Measurements from ENCODE around the gene UPK2. TPM values are rescaled to one million over a fixed set of nuclear protein-coding genes. Genes with fewer than 3 reads are reported as not detected.
"Not testable (repeated sequence)": the region's sequence is repeated elsewhere in the genome, so short reads cannot be mapped to it uniquely, and the experiment has no call there.

UPK2 gene
- total RNA-seq, 1 experiment from 2014 or later = 3.5 TPM

- Mint-ChIP-seq H3K36me3 (ENCODE audit: insufficient read depth, unreplicated experiment) (no peaks in the 10 kb centered on the region), H3K4me1 (ENCODE audit: low read depth, unreplicated experiment) (peaks cover 10% of the 10 kb centered on the region), H3K9me3 (ENCODE audit: unreplicated experiment) (no peaks in the 10 kb centered on the region), H3K27ac (ENCODE audit: unreplicated experiment) (no peak overlapping the region), H3K27me3 (ENCODE audit: insufficient read depth, unreplicated experiment) (no peaks in the 10 kb centered on the region), H3K4me3 (ENCODE audit: unreplicated experiment) (no peak overlapping the region)
- DNase-seq = no peak
- POLR2A ChIA-PET = no interaction called here
- no peaks in the 10 kb centered on the region for H3K27me3 ChIP-seq (replicated peaks; ENCODE audit: control insufficient read depth, insufficient read depth, low read length)
- no peak overlapping the region for H3K4me3 ChIP-seq (ENCODE audit: low read depth, low read length)
- no TSS peak for BruUV-seq (replicated peaks)
- intact Hi-C loops (cut with micrococcal nuclease; ENCODE audit: unreplicated experiment) = no loop called here
- no peak for TF ChIP-seq CTCF (IDR thresholded peaks at IDR 0.05; ENCODE audit: insufficient read depth in 1 of 2, low read depth in 1 of 2, low read length in 1 of 2, severe bottlenecking in 1 of 2, unreplicated experiment in 1 of 2)
- CTCF ChIA-PET = interaction anchor here (1.0 kb wide), 1 partner anchor 28 kb away, joined by 3 read pairs; no protein-coding TSS in a partner anchor
- peaks cover 15% of the 10 kb centered on the region for H3K4me1 ChIP-seq
- H3K9me3 ChIP-seq = no peaks in the 10 kb centered on the region; the same call in 1 of the 2 replicates
- H3K36me3 ChIP-seq (ENCODE audit: control insufficient read depth, insufficient read depth, low read length) = no peaks in the 10 kb centered on the region
Measured at GRCh38 chr11:118958577-118958976, 2.5 kb downstream of the UPK2 start.

DNA sequence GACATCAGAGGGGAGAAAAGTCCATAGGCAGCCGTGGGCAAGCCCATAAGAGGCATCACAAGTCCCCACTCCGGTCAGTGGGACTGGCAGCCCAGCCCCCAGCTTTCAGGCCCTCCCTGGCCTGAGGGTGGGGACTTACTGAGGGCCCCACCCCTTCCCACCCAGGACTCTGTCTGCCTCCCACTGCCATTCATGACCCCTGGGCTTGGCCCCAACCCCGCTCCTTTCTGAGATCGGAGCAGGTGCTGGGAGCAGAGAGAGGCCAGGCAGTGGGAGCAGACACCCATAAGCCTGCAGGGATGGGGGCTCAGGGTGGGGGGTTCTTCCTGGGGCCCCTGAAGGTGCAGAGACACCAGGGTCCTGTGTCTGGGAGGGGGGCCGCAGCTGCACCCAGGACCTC is 5.1 kb downstream of the UPK2 start:
- no peak for TF ChIP-seq CTCF (IDR thresholded peaks at IDR 0.05; ENCODE audit: insufficient read depth in 1 of 2, low read depth in 1 of 2, low read length in 1 of 2, severe bottlenecking in 1 of 2, unreplicated experiment in 1 of 2)
- BruUV-seq (replicated peaks) = no TSS peak
- ChIA-PET POLR2A (no interaction called here), CTCF (interaction anchor here (0.6 to 0.7 kb wide), 2 partner anchors 170 to 172 kb away, joined by 3 to 5 read pairs; no protein-coding TSS in a partner anchor)
- Mint-ChIP-seq H3K4me1 (ENCODE audit: low read depth, unreplicated experiment) (no peaks in the 10 kb centered on the region), H3K9me3 (ENCODE audit: unreplicated experiment) (no peaks in the 10 kb centered on the region), H3K27ac (ENCODE audit: unreplicated experiment) (no peak overlapping the region), H3K4me3 (ENCODE audit: unreplicated experiment) (no peak overlapping the region), H3K36me3 (ENCODE audit: insufficient read depth, unreplicated experiment) (no peaks in the 10 kb centered on the region), H3K27me3 (ENCODE audit: insufficient read depth, unreplicated experiment) (no peaks in the 10 kb centered on the region)
- Histone ChIP-seq H3K9me3 (no peaks in the 10 kb centered on the region; the same call in 1 of the 2 replicates), H3K4me3 (ENCODE audit: low read depth, low read length) (no peak overlapping the region), H3K36me3 (ENCODE audit: control insufficient read depth, insufficient read depth, low read length) (no peaks in the 10 kb centered on the region), H3K4me1 (peaks cover 5% of the 10 kb centered on the region; the same call in 1 of the 2 replicates), H3K27me3 (replicated peaks; ENCODE audit: control insufficient read depth, insufficient read depth, low read length) (no peaks in the 10 kb centered on the region)
- intact Hi-C loops (cut with micrococcal nuclease; ENCODE audit: unreplicated experiment) = no loop called here
- no peak for DNase-seq

DNA sequence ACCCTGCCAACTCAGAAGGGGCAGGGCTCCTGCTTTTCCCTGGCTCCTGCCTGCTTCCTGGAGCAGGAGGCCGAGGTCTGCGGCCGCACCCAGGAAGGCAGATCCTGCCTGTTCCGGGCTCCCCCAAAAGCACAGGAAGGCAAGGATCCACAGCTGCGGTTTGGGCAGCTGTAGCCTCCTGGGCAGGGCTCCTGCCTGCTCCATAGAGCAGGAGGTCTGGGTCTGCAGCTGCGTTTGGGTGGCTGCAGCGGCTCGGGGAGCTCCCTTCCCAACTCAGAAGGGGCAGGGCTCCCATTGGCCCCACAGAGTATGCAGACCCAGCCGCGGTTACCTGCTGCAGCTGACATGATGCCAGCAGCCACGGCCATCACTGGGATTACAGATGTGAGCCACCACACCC is 5.5 kb downstream of the UPK2 start:
- Mint-ChIP-seq H3K36me3 (ENCODE audit: insufficient read depth, unreplicated experiment) (no peaks in the 10 kb centered on the region), H3K4me3 (ENCODE audit: unreplicated experiment) (no peak overlapping the region), H3K4me1 (ENCODE audit: low read depth, unreplicated experiment) (no peaks in the 10 kb centered on the region), H3K27ac (ENCODE audit: unreplicated experiment) (no peak overlapping the region), H3K9me3 (ENCODE audit: unreplicated experiment) (no peaks in the 10 kb centered on the region), H3K27me3 (ENCODE audit: insufficient read depth, unreplicated experiment) (no peaks in the 10 kb centered on the region)
- BruUV-seq (replicated peaks) = no TSS peak
- ChIA-PET CTCF (interaction anchor here (0.6 to 0.7 kb wide), 3 partner anchors 12 to 172 kb away, joined by 3 to 5 read pairs (median 3); no protein-coding TSS in a partner anchor), POLR2A (interaction anchor here (0.5 kb wide), 1 partner anchor 171 kb away, joined by 3 read pairs; the partner anchor contains the start of gene DDX6)
- Histone ChIP-seq H3K27me3 (replicated peaks; ENCODE audit: control insufficient read depth, insufficient read depth, low read length) (no peaks in the 10 kb centered on the region), H3K9me3 (no peaks in the 10 kb centered on the region; the same call in 1 of the 2 replicates), H3K4me3 (ENCODE audit: low read depth, low read length) (no peak overlapping the region), H3K36me3 (ENCODE audit: control insufficient read depth, insufficient read depth, low read length) (no peaks in the 10 kb centered on the region), H3K4me1 (peaks cover 2% of the 10 kb centered on the region; the same call in 1 of the 2 replicates)
- DNase-seq = no peak
- TF ChIP-seq CTCF (IDR thresholded peaks at IDR 0.05; ENCODE audit: insufficient read depth in 1 of 2, low read depth in 1 of 2, low read length in 1 of 2, severe bottlenecking in 1 of 2, unreplicated experiment in 1 of 2) = no peak
- intact Hi-C loops (cut with micrococcal nuclease; ENCODE audit: unreplicated experiment) = no loop called here

DNA sequence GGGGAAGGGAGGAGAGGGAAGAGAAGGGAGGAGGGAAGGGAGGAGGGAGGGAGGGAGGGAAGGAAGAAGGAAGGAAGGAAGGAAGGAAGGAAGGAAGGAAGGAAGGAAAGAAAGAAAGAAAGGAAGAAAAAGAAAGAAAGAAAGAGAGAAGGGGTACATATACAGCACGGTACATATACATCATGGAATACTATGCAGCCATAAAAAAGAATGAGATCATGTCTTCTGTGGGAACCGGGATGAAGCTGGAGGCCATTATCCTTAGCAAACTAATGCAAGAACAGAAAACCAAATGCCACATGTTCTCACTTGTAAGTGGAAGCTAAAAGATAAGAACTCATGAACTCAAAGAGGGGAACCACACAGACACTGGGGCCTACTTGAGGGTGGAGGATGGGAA is 13.4 kb downstream of the UPK2 start:
- H3K36me3 Mint-ChIP-seq (ENCODE audit: insufficient read depth, unreplicated experiment); H3K4me1 Mint-ChIP-seq (ENCODE audit: low read depth, unreplicated experiment); H3K27ac Mint-ChIP-seq (ENCODE audit: unreplicated experiment); BruUV-seq (replicated peaks); H3K4me3 ChIP-seq (ENCODE audit: low read depth, low read length); H3K27me3 Mint-ChIP-seq (ENCODE audit: insufficient read depth, unreplicated experiment); H3K36me3 ChIP-seq (ENCODE audit: control insufficient read depth, insufficient read depth, low read length); H3K4me3 Mint-ChIP-seq (ENCODE audit: unreplicated experiment); H3K4me1 ChIP-seq; H3K9me3 ChIP-seq; POLR2A ChIA-PET; H3K27me3 ChIP-seq (replicated peaks; ENCODE audit: control insufficient read depth, insufficient read depth, low read length); DNase-seq; intact Hi-C loops (cut with micrococcal nuclease; ENCODE audit: unreplicated experiment): not testable (repeated sequence)
- peaks cover 18% of the 10 kb centered on the region for H3K9me3 Mint-ChIP-seq (ENCODE audit: unreplicated experiment)
- CTCF ChIA-PET = interaction anchor here (0.7 kb wide), 1 partner anchor 81 kb away, joined by 3 read pairs; no protein-coding TSS in a partner anchor
